NOMO-1 treated with DMSO at 0.1 percent for 48 hours (cell line): ENCODE measurements around the gene CELF1.
"Not testable (repeated sequence)": the region's sequence is repeated elsewhere in the genome, so short reads cannot be mapped to it uniquely, and the experiment has no call there.

ENCODE experiments used
- DNase-seq: peaks from one replicate; lab custom pipeline; 2025; ENCODE audit not compliant: unreplicated experiment; lab: John Stamatoyannopoulos, UW

CELF1 gene

DNA sequence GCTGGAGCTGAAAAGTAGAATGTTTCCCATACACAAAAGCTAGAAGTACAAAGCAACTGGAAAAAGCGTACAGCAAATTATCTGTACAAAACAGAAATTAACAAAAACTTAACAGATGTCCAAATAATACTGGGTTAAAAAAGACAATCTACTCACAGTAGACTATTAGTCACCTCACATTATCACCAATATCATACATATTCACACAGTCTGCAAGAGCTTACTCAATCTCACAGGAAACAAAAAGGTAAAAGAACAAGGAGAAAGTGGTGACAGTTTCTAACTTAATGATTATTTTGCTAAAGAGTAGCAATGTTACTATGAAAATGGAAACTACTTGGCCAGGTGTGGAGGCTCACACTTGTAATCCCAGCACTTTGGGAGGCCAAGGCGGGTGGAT is 11.9 kb downstream of the CELF1 start:
- DNase-seq = no peak

DNA sequence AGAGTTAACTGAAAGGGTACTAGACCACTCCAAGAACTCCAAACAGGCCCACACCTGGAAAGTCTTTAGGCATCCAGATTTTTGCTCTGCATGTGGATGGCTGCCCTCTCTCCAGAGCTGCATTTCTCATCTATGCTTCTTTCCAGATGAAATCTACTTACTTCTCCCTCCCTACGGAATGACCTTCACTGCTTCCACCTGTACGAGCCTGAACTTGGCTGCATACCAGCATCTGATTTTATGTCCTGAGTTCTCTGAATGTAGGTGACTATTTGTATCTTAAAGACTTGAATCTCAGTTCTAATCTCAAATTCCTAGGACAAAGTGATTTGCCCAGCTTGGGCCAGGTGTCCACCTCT is 13.3 kb downstream of the CELF1 start:
- no peak for DNase-seq

DNA sequence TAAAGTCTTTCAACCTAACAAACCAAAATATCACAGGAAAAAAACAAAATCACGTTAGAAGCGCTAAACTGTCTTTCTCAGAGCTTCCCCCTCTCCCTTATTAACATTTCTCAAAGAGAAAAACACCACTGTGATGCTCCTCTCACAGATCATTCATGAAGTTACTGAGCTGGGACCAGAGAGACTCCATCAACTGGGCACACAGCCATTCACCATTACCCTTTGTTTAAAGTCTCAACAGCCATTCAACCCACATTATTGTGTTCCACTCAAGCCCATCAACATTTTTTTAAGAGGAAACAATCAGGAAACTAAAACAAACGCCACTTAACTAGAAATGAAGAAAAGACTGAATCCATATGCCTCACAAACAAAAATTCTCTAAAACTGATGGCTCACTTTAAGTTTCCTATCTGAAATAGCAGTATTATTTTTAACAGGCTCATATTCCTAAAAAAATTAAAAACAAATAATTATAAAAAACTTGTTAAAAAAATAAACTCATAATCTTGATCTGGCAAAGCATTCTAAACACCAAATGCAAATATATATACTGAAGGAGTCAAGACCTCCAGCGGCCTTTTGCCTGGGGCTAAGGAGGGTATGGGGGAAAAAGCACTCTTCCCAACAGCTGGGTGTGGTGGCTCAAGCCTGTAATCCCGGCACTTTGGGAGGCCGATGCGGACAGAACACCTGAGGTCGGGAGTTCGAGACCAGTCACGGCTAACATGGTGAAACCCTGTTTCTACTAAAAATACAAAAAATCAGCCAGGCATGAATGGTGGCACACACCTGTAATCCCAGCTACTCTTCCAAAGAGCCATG is 14.0 kb downstream of the CELF1 start:
- no peak for DNase-seq

DNA sequence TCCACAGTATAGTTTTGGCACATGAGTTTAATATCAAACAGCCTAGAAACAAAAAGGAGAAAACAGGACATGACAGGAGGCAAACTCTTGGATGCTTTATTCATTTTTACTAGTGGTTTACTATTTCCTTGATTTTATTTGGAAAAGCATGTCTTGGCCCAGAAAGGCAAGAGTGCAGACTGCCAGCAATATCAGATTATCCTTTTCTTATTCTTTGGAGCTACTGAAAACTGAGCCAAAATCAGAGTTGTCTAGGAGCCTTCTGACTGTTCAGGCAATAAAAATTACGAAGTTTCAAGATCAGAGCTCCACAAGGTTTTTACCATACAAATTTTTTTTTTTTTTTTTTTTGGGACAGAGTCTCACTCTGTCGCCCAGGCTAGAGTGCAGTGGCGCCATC is 16.0 kb downstream of the CELF1 start:
- no peak for DNase-seq

DNA sequence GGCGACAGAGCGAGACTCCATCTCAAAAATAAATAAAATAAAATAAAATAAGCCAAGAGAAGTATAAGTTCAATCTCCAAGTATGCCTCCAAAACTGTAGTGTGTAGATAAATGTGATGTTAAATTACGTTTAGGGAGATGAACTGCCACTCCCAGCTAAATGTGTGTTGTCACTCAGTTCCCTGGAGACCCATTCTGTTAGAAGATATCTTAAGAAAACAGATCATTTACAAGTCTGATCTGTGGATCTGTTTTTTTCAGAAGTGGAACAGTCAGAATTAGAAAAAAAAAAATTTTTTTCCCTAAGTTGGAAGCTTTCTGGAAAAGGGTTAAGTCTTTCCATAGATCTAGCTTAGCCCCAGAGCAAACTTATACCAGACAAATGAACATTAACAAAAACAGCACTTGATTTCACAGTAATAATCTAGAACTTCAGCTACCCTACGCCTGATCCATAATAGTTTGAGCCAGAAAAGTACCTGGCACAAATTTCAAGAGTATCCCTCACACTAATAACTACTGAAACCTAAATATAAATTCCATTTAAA is 18.2 kb downstream of the CELF1 start:
- no peak for DNase-seq

- DNase-seq = peak; percentile 38
Measured at GRCh38 chr11:47533690-47534151, 19.2 kb downstream of the CELF1 start.

GRCh38 chr11:47532597-47533213 is 20.2 kb downstream of the CELF1 start:
- no peak for DNase-seq

DNA sequence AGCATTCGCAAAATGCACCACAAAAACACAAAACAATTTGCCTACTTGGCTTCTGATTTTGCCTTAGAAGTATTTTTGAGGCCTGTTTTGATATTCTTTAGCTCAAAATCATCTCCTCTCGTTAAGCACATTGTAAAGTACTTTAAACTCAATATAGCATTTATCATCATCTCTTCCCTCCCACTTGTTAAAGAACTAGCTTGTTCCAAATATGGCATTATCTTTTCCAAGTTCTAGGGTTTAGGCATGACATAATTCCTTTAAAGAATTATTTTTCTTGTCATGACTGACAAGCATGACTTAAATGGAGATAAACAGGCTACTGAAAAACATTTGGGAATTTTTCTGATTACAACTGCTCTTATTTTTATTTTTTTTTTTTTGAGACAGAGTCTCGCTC is 21.3 kb downstream of the CELF1 start:
- DNase-seq = no peak

- not testable (repeated sequence) for DNase-seq
Measured at GRCh38 chr11:47530721-47531120, 22.2 kb downstream of the CELF1 start.

- no peak for DNase-seq
Measured at GRCh38 chr11:47529951-47530350, 23.0 kb downstream of the CELF1 start.

- no peak for DNase-seq
Measured at GRCh38 chr11:47527186-47527585, 25.7 kb downstream of the CELF1 start.

GRCh38 chr11:47526032-47526431 is 26.9 kb downstream of the CELF1 start:
- not testable (repeated sequence) for DNase-seq

GRCh38 chr11:47524291-47524874 is 28.5 kb downstream of the CELF1 start:
- no peak for DNase-seq

- peak; percentile 9 for DNase-seq
Measured at GRCh38 chr11:47523490-47524225, 29.3 kb downstream of the CELF1 start.

DNA sequence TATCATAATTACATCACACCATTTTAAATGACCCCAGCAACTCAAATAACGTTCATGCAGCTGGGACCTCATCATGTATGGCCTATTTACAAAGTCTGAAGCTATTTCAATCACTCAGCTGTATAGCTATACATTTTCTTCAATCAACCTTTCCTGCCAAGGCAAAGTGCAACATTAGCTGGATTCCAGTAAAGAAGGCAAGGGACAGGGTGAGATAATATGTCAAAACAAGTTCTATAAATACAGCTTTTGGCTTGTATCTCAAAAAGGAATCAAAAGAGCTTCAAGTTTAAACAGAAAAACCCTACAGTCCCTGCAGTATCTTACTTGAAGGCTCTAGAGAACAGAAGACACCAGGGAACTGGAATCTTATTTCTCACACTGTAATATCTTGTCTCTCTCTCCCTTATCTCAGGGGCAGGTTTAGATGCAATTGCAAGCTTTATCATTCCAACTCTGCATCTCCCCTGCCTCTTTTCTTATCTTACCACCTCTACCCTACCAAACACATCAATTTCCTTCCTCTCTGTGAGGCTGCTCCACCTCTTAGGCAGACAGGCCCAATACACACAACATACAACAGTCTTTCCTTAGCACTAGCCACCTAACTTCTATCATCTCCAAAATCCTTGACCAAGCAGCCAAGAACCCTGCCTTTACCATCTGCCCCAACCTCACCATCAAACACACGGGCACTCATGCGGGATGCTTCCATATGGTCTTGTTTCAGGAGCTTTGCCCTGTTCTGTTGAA is 34.5 kb downstream of the CELF1 start:
- DNase-seq = no peak

DNA sequence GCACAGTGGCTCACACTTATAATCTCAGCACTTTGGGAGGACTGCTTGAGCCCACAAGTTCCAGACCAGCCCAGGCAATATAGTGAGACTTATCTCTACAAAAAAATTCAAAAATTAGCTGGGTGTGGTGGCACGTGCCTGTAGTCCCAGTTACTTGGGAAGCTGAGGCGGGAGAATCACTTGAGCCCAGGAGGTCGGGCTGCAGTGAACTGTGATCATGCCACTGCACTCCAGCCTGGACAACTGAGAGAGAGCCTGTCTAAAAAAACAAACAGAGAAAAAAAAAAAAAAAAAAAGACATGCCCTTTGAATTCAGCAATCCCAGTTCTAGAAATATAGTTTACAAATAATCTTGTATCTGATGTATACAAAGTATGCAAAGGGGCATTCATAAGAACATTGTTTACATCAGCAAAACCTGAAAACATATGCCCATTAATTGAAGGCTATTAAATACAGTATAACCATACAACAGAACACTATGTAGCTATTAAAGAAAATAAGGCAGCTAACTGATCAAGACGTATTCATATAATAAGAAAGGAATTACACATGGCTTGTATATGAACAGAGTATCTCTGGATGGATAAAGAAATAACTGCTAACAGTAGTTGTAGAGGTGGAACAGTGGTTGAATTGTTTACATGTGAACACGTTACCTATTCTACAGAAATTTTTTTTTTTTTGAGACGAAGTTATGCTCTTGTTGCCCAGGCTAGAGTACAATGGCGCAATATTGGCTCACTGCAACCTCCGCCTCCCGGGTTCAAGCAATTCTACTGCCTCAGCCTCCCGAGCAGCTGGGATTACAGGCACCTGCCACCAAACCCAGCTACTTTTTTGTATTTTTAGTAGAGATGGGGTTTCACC is 35.7 kb downstream of the CELF1 start:
- DNase-seq = no peak

DNA sequence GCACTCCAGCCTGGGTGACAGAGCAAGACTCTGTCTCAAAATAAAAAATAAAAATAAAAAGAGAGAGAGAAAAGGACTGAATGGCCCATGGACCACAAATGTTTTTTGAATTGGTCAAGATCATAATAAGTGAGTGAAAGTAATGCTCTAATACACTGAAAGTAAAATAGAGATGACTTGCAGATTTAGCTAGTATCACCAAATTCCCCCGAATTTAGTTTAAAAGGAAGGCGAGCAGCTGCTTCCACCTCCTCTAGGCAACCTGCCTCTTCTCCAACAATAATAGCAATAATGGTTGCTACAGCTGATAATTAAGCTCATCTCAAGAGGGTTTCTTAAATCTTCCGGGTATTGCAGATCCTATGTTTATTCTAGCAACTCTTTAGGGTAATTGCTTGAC is 36.8 kb downstream of the CELF1 start:
- DNase-seq = no peak

- DNase-seq = peak; percentile 70
Measured at GRCh38 chr11:47514825-47515647, 37.9 kb downstream of the CELF1 start.

DNA sequence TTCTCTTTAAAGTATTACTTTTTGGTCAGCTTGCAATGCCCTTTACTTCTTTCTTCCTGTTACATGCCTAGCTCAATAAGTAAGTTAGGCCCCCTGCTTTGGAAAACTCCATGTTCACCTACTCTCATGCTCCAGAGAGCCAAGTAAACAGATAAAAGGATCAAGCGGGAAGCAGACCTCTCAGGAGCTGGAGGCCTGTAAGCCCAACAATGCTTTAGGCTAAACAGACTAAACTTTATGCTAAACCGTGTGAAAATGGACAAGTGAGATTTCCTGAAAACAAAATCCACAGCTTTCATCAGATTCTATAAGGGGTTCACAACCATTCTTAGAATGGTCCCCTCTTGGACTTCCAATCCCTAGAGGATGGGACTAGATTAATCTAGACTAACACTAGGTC is 40.2 kb downstream of the CELF1 start:
- no peak for DNase-seq
